ENCODE data around the gene IL13RA1.

- TF ChIP-seq CTCF (conservative IDR thresholded peaks at IDR 0.05; ENCODE audit: low read depth, low read length) (no peak), EZH2 (IDR thresholded peaks at IDR 0.05; ENCODE audit: low read length, unreplicated experiment) (no peak)
Measured at GRCh38 chrX:118825227-118825626, 97.8 kb downstream of the IL13RA1 start.

Data from PC-3 (cell line).